Endothelial cell (in vitro differentiated cells): ENCODE measurements around the gene ADORA2A. TPM values are rescaled to one million over a fixed set of nuclear protein-coding genes. Genes with fewer than 3 reads are reported as not detected.

ENCODE experiments used
- DNase-seq: peaks from one replicate; pipeline ENCODE4 v3.0.0; 2021; ENCODE audit warnings: low spot score
- H3K27ac Mint-ChIP-seq: one replicate; pipeline ENCODE4 v1.8.0; 2021; ENCODE audit warnings: mixed read lengths, inconsistent platforms; ENCODE audit not compliant: unreplicated experiment
- H3K27me3 Mint-ChIP-seq: one replicate; pipeline ENCODE4 v1.8.0; 2021; ENCODE audit warnings: mild to moderate bottlenecking, moderate library complexity, mixed read lengths, inconsistent platforms; ENCODE audit not compliant: unreplicated experiment
- H3K36me3 Mint-ChIP-seq: one replicate; pipeline ENCODE4 v1.8.0; 2021; ENCODE audit warnings: mild to moderate bottlenecking, low read depth, mixed read lengths, inconsistent platforms; ENCODE audit not compliant: unreplicated experiment
- H3K4me1 Mint-ChIP-seq: one replicate; pipeline ENCODE4 v1.8.0; 2021; ENCODE audit warnings: mild to moderate bottlenecking, mixed read lengths, inconsistent platforms; ENCODE audit not compliant: unreplicated experiment
- H3K4me3 Mint-ChIP-seq: one replicate; pipeline ENCODE4 v1.8.0; 2021; ENCODE audit warnings: mild to moderate bottlenecking, mixed read lengths, inconsistent platforms; ENCODE audit not compliant: unreplicated experiment
- H3K9me3 Mint-ChIP-seq: one replicate; pipeline ENCODE4 v1.8.0; 2021; ENCODE audit warnings: mixed read lengths, inconsistent platforms; ENCODE audit not compliant: unreplicated experiment
- total RNA-seq: library from RNA; stranded (reverse); fragmentation: NEBNext Ultra II Directional; extraction: Animal tissue kit (Norgen Biotek cat#: 25700); gene quantifications from one replicate; pipeline ENCODE4 v1.2.1, GENCODE V29; 2021; ENCODE audit not compliant: unreplicated experiment
- TF ChIP-seq, protein P1 (sequence below): fragments of 200-600 bp; sonication (generic); IDR thresholded peaks from one replicate; pipeline ENCODE4 v1.5.0; 2021; ENCODE audit warnings: antibody characterized with exemption; ENCODE audit not compliant: unreplicated experiment

Gene ADORA2A
- total RNA-seq, 1 donor from 2014 or later = 18.5 TPM

DNA sequence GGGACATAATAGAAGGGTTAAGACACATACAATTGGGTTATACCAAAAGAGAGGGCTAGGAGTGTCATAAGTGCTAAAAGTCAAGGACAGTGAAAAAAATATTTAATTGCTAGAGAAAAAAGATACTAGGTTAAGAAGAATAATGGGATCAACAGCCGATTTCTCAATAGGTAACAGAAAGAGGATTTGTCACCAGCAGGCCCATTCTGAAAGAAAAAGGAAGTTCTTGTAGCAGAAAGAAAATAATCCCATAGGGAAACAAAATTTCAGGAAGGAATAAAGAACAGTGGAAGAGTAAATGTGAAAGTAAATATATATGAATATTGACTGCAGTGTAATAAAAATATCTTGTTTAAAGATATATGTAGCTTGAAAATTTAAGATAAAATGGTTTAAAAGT is 43.3 kb upstream of the ADORA2A start:
- peaks cover 3% of the 10 kb centered on the region for H3K36me3 Mint-ChIP-seq
- TF ChIP-seq, protein P1, sequence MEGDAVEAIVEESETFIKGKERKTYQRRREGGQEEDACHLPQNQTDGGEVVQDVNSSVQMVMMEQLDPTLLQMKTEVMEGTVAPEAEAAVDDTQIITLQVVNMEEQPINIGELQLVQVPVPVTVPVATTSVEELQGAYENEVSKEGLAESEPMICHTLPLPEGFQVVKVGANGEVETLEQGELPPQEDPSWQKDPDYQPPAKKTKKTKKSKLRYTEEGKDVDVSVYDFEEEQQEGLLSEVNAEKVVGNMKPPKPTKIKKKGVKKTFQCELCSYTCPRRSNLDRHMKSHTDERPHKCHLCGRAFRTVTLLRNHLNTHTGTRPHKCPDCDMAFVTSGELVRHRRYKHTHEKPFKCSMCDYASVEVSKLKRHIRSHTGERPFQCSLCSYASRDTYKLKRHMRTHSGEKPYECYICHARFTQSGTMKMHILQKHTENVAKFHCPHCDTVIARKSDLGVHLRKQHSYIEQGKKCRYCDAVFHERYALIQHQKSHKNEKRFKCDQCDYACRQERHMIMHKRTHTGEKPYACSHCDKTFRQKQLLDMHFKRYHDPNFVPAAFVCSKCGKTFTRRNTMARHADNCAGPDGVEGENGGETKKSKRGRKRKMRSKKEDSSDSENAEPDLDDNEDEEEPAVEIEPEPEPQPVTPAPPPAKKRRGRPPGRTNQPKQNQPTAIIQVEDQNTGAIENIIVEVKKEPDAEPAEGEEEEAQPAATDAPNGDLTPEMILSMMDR = no peak
- no peaks in the 10 kb centered on the region for H3K9me3 Mint-ChIP-seq
- no peak overlapping the region for H3K4me3 Mint-ChIP-seq
- no peak overlapping the region for H3K27ac Mint-ChIP-seq
- peaks cover 2% of the 10 kb centered on the region for H3K27me3 Mint-ChIP-seq
- H3K4me1 Mint-ChIP-seq = peaks cover 12% of the 10 kb centered on the region
- DNase-seq = no peak

DNA sequence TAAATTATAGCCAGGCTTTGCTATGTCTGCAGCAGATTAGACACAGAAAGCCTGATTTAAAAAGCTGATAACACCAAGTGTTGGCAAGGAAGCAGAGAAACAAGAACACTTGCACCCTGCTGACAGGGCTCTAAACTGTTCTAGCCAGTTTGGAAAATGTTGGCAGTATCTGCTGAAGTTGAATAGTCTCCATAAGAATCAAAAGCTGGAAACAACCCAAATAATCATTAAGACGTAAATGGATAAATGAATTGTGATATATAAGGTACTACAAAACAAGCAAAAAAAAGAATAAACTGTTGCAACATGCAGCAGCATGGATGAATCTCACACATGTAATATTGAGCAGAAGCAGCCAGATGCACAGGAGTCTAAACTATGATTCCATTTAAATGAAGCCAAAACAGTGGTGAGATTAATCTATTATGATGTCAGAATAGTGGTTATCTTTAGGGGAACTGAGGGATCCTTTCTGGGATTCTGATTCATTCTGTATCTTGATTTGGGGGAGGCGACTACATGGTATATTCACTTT is 40.4 kb upstream of the ADORA2A start:
- Mint-ChIP-seq H3K27ac (no peak overlapping the region), H3K27me3 (peaks cover 2% of the 10 kb centered on the region), H3K36me3 (no peaks in the 10 kb centered on the region), H3K4me1 (peaks cover 35% of the 10 kb centered on the region), H3K4me3 (no peak overlapping the region), H3K9me3 (no peaks in the 10 kb centered on the region)
- DNase-seq = no peak
- TF ChIP-seq, protein P1 = no peak

DNA sequence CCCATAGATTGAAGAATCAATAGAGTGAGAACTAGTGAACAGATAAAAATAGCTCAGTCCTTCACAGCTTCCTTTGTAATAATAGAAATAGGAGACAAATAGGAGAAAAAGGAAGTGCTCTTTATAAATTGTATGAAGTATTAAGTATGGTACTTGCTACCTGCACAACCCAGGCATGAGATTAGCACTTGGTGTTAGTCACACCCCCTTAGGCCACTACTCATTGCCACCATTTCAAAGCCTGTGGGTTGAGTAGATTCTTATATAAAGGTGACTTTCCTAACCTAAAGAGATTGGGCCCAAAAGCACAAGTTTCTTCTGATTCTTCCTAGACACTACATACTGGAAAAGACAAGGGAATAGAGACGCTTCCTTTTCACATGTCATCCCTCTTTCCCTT is 37.7 kb upstream of the ADORA2A start:
- TF ChIP-seq, protein P1 = no peak
- DNase-seq = no peak
- Mint-ChIP-seq H3K27me3 (peaks cover 2% of the 10 kb centered on the region), H3K9me3 (no peaks in the 10 kb centered on the region), H3K36me3 (no peaks in the 10 kb centered on the region), H3K27ac (peak overlapping the region; percentile 91), H3K4me3 (no peak overlapping the region), H3K4me1 (peaks cover 31% of the 10 kb centered on the region)

DNA sequence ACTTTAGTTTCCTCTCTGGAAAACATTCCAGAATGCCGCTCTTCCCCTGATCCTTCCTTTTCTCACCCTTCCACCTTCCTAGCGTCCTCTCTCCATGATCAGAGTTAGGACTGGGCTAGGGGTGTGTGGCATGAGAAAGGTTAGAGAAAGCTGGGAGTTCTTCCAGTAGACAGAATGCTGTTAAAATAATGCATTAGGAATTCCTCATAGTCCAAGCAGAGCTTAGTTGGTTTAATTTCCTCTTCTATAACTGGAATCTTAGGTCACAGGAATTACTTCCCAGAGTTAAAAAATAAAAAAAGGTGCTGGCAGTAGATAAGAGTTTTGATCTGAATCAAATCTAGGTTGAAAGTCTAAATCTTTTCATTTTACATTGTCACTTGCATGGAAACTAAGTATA is 37.2 kb upstream of the ADORA2A start:
- no peak for DNase-seq
- Mint-ChIP-seq H3K4me1 (peaks cover 31% of the 10 kb centered on the region), H3K4me3 (peak overlapping the region; percentile 66), H3K9me3 (no peaks in the 10 kb centered on the region), H3K27ac (peak overlapping the region; percentile 91), H3K27me3 (peaks cover 3% of the 10 kb centered on the region), H3K36me3 (peaks cover 2% of the 10 kb centered on the region)
- TF ChIP-seq, protein P1 = no peak

DNA sequence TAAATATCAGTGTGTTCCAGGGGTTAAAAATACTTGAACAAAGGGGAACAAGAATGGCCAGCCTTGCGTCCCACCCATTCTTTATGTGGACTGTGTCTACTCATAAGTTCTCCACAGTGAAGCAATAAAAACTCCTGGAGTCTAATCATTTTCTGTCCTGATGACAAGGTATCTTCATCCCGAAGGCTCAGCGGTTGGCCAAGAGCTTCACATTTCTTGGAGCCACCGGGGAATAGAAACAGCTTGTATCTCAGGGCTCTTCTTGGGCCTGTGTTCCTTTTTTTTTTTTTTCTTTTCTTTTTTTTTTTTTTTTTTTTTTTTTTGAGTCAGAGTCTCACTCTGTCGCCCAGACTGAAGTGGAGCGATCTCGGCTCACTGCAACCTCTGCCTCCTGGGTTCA is 36.8 kb upstream of the ADORA2A start:
- H3K4me3 Mint-ChIP-seq = peak overlapping the region; percentile 66
- peaks cover 4% of the 10 kb centered on the region for H3K36me3 Mint-ChIP-seq
- TF ChIP-seq, protein P1 = no peak
- H3K9me3 Mint-ChIP-seq = no peaks in the 10 kb centered on the region
- H3K27me3 Mint-ChIP-seq = peaks cover 2% of the 10 kb centered on the region
- peak overlapping the region; percentile 91 for H3K27ac Mint-ChIP-seq
- peaks cover 31% of the 10 kb centered on the region for H3K4me1 Mint-ChIP-seq
- no peak for DNase-seq
